GM18861 (cell line): ENCODE measurements around the gene CALHM1.
"Not testable (repeated sequence)": the region's sequence is repeated elsewhere in the genome, so short reads cannot be mapped to it uniquely, and the experiment has no call there.

Source experiments
- ATAC-seq: cut with Tn5 transposase; IDR thresholded peaks from one replicate; pipeline ENCODE4 v1.9.1; 2021; ENCODE audit not compliant: unreplicated experiment

CALHM1 gene

GRCh38 chr10:103433858-103434257, 24.8 kb downstream of the CALHM1 start:
- no peak for ATAC-seq

DNA sequence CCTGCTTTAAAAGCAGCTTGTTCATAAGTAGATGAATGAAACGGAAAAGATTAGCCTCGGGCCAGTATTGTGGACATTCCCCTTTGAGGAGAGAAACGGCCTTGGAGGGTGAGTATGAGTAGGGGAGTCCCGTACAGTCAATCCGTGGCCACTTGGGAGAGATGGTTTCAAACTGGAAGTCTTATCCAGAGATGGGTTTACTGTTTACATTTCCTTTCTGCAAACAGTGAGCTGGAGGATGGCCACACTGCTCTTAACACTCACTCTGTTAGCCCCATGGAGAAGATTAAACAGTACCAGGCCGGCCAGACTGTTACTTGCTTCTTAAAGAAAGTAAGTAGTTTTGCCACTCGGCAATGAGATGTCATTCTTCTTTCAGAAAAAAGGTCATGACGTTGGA, 26.8 kb downstream of the CALHM1 start:
- ATAC-seq, result no peak

DNA sequence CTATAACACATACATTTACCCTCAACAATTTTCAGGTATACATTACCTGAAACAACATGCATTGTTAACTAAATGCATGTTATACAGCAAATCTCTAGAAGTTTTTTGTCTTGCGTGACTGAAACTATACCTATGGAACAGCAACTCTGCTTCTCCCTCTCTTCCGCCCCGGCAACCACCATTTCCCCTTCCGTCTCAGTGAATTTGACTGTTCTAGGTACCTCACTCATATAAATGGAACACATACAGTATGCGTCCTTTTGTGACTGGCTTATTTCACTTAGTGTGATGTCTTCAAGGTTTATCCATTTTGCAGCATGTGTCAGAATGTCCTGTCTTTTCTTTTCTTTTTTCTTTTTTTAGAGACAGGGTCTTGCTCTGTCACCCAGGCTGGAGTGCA, 29.1 kb downstream of the CALHM1 start:
- ATAC-seq, result no peak

- no peak for ATAC-seq
These were observed 29.6 kb downstream of the CALHM1 start for GRCh38 chr10:103428989-103429643.

GRCh38 chr10:103427866-103428265, 30.8 kb downstream of the CALHM1 start:
- no peak for ATAC-seq

DNA sequence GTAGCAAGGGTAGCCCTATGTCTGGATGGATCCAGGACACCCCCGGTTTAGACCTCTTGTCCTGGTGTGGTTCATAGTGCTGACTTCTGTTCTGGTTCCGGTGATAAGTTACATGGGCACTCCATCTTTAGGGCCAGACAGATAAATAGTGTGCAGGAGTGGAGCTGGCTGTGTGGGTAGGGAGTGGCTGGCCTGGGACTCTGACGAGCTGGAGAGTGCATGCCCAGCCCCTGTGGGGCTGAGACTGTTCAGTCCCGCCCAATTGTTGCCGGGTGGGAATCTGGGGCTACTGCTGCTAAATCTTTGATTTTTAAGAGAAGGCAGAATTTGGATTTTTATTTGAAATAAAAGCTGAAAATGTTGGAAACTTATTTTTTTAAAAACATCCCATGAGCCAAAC, 35.0 kb downstream of the CALHM1 start:
- no peak for ATAC-seq

- ATAC-seq, result no peak
These were observed 39.6 kb downstream of the CALHM1 start for GRCh38 chr10:103419101-103419500.

DNA sequence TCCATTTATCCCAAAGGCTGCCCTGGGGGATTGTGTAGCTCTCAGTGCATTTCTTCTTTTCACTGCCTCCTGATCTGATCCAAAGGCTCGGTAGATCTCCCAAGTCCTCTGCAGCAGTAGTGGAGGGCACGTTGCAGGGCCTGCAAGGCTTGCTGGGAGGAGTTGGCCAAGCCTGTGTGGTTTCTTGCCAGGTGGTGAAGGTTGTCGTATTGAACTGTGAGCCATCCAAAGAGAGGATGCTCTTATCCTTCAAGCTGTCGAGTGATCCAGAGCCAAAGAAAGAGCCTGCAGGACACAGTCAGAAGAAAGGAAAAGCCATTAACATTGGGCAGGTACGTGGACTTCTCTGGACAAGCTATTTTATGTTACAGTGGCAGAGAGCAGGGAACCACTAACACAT, 41.1 kb downstream of the CALHM1 start:
- ATAC-seq, result no peak

DNA sequence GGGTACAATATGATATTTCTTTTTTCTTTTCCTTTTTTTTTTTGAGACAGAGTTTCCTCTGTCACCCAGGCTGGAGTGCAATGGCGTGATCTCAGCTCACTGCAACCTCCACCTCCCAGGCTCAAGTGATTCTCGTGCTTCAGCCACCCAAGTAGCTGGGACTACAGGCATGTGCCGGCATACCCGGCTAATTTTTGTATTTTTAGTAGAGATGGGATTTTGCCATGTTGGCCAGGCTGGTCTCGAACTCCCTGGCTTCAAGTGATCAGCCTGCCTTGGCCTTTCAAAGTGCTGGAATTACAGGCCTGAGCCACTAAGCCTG, 41.6 kb downstream of the CALHM1 start:
- not testable (repeated sequence) for ATAC-seq

DNA sequence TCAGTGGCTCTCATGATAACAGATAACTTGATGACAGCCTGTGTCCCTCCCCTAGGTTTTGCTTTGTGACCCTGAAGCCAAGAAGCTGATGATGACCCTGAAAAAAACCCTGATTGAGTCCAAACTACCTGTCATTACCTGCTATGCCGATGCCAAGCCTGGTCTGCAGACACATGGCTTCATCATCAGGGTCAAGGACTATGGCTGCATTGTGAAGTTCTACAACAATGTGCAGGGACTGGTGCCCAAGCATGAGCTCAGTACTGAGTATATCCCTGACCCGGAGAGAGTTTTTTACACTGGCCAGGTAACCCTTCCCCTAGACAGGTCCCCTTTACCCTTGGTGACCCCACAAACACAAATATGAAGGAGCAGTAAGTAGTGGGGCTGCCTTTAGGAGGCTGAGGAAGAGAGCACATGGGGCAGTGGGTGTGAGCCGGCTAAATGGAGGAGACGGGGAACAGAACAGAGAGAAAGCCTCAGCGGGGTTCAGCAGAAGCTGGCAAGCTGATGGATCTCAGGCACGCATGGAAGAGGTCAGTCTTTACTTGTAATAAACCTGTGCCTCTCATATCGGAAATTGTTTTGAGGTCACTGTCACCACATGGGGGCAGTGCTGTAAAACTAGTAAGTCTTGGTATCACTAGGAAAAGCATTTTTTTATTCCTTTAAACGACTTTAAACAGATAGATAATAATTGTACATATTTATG, 42.1 kb downstream of the CALHM1 start:
- ATAC-seq, result no peak

GRCh38 chr10:103415581-103415980, 43.1 kb downstream of the CALHM1 start:
- no peak for ATAC-seq

- no peak for ATAC-seq
These were observed 45.1 kb downstream of the CALHM1 start for GRCh38 chr10:103413564-103413963.
